ENCODE measurements around the gene KNG1.

GRCh38 chr3:186678604-186679003 lies 38.6 kb upstream of the KNG1 start:
- TF ChIP-seq, protein P1, sequence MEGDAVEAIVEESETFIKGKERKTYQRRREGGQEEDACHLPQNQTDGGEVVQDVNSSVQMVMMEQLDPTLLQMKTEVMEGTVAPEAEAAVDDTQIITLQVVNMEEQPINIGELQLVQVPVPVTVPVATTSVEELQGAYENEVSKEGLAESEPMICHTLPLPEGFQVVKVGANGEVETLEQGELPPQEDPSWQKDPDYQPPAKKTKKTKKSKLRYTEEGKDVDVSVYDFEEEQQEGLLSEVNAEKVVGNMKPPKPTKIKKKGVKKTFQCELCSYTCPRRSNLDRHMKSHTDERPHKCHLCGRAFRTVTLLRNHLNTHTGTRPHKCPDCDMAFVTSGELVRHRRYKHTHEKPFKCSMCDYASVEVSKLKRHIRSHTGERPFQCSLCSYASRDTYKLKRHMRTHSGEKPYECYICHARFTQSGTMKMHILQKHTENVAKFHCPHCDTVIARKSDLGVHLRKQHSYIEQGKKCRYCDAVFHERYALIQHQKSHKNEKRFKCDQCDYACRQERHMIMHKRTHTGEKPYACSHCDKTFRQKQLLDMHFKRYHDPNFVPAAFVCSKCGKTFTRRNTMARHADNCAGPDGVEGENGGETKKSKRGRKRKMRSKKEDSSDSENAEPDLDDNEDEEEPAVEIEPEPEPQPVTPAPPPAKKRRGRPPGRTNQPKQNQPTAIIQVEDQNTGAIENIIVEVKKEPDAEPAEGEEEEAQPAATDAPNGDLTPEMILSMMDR (IDR thresholded peaks at IDR 0.05; ENCODE audit: insufficient read depth, low read length, poor library complexity, severe bottlenecking): no peak
- no peak for TF ChIP-seq EZH2phosphoT487 (conservative IDR thresholded peaks at IDR 0.05; ENCODE audit: low read length)
